ENCODE data around the gene LRP5.
"Not testable (repeated sequence)": the region's sequence is repeated elsewhere in the genome, so short reads cannot be mapped to it uniquely, and the experiment has no call there.

Gene LRP5

DNA sequence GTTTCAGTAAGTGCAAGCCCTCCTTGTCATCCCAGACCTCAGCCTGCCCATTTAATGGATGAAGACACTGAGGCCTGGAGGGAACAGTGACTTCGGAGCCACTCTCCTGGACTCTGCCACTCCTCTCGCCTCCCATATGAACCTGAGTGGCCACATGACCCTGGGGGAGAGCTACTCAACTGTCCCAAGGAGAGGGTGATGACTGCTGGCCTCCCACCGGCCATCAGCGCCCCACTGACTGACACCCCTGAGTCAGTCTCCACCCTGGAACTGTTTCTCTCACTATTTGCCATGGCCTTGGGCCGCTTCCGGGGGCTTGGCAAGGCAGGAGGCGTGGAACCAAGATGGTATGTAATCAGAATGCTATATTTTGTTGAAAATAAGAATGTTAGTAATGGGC is 17.1 kb downstream of the LRP5 start:
- DNase-seq (ENCODE audit: low spot score) = no peak

DNA sequence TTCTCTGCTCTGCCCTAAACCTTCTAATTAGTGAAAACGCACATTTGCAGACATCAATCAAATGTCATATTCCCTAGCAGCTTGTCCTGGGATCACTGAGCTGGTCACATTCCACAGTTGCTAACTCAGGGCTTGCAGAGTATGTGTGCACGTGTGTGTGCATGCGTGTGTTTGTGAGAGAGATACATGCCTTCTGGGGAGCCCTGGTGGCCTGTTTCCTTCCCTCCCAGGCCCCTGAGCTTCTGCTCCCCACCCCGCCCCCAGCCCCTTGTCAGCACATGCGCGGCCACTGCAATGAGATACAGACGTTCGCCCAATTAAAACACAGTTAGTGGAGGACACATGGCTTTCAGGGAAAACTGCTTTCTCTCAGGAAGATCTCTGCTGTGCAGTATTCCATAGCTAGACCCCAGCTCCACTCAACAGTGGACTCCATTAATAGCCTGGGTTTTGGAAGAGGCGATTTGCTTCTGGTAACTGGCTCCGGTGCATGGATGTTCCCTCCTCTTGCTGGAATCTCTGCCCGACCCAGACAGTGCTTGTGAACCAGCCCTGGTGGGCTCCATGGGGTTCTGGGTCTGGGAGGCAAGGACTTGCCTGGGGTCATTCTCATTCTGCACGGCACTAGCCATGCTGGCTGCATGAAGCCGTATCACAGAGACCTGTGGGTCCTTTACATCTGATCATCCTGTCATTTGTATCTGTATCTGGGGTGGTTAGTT is 17.7 kb downstream of the LRP5 start:
- DNase-seq (ENCODE audit: low spot score) = no peak

DNA sequence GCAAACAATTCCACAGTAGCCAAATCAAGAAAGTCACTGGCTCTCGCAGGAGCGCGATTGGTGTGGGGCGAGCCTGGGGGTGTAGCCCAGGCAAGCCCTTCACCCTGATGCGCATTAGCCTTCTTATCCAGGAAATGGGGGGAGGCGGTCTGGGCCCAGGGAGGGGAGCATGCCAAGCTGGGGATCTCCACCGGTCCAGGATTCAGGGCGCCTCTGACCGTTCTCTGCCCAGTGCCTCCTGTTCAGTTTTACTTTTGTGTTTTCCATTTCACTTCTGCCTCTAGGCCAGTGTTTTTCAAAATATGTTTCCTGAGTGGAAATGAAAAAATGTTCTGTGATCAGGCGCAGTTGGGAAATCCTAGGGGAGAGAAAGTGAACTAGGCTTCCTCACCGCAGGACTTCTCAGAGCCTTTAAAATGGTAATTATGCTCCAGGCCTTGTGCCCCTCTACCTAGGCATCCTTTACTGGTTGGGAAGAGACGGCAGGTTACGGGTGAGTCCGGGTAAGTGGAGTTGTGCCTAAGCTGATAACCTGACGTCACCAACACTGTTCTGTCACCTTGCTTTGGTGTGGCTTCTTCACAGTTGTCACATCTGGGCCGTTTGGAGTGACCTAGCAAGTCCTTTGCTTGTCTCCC is 18.4 kb downstream of the LRP5 start:
- no peak for DNase-seq (ENCODE audit: low spot score)

DNA sequence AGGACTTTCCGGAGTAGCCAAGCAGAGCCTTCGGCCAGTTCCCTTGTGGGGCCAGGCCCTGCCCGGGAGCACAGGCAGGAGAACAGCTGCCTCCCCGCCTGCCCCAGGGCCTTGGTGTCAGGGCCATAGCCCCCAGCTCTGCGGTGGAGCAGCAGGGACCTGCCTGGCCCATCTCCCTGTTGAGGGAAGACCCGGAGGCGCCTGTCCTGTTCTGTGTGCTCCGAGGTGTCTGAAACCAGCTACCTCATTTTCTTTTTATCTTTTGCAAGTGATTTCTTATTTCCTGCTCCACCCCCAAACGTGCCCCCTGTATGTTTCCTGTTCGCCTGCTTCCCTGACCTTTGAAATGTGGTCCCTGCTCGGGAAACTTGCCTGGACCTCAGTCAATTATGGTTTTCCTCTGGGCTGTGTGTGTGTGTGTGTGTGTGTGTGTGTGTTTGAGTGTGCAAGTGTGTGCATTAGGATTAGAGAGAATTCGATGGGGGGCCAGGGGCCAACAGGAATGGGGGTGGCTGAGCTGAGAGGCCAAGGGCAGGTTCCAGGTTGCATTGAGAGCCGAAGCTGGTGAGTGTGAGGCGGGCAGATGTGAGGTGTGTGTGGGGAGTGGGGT is 19.1 kb downstream of the LRP5 start:
- DNase-seq (ENCODE audit: low spot score) = no peak

DNA sequence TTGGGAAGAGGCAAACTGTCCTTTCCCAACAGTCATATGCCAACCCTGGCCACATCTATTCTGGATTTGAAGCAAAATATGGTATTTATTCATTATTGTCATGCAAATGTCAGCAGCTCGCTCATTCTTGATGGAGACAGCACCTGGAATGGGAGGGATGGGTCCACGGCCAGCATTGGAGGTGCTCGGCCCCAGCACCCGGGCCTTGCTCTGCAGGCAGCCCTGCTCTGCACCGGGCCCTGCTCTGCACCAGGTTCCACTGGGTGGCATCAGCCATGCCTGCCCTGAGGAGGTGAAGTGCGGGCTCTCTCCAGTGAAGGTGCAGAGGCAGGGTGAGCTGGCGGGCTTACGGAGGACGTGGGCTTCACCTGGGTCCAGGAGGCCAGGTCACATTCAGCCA is 19.8 kb downstream of the LRP5 start:
- no peak for DNase-seq (ENCODE audit: low spot score)

DNA sequence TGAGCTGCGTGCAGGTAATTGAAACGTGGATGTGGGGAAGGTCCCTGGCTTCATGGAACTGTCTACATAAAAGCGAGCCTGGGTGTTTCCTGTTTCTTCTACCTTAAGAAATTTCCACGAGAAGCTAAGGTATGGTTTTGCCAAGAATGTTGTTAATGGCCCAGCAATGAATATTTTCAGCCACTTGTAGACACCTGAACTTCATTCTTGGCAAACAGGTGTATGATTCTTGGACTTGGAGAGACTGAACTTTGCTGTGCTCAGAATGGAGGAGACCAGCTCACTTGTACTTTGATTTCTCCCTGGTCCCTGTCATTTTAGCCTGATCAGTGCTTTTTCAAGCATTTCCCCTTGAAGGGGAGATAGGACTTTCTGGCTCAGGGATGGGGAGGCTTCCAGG is 20.8 kb downstream of the LRP5 start:
- no peak for DNase-seq (ENCODE audit: low spot score)

DNA sequence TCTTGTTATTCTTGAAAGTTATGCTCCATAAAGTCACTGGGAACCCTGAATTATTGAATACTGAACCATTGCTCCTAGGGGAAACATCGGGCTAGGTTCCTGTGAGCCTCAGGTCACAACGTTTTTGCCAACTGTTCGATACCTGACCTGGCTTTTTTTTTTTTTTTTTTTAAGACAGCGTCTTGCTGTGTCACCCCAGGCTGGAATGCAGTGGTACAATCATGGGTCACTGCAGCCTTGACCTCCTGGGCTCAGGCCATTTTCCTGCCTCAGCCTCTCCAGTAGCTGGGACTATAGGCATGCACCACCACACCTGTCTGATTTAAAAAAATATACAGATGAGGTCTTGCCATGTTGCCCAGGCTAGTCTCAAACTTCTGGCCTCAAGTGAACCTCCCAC is 22.5 kb downstream of the LRP5 start:
- DNase-seq (ENCODE audit: low spot score) = no peak

DNA sequence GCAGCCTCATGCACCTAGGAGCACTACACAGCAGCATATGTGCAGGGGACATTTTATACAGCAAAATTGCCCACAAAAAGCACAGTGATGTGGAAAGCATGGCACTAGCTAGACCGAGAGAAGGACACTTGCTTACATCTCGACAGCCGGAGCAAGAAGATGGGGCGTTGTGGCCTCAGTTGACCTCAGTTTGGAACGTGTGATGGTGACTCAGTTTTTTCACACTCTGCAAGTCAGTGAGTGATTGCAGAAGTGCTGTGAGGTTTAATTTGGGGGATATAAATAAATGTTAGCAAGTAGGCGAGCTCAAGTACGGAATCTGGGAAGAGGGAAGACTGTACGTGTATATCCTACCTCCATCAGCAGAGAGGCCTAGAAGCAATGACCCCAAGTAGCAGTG is 23.3 kb downstream of the LRP5 start:
- DNase-seq (ENCODE audit: low spot score) = no peak

DNA sequence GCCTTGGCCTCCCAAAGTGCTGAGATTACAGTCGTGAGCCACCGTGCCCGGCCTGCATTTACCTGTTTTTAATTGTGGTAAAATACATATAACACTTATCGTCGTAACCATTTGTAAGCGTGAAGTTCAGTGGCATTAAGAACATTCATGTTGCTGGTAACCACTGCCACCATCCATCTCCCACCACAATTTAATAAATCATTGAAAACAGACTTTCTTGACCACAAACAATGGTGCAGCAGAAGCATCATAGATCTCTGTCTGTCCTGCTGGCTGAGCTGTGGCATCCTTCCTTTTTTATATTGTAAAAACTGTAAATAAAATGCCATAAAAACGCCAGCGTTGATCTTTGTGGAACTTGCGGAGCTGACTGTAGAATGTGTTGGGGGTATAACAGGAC is 24.3 kb downstream of the LRP5 start:
- no peak for DNase-seq (ENCODE audit: low spot score)

DNA sequence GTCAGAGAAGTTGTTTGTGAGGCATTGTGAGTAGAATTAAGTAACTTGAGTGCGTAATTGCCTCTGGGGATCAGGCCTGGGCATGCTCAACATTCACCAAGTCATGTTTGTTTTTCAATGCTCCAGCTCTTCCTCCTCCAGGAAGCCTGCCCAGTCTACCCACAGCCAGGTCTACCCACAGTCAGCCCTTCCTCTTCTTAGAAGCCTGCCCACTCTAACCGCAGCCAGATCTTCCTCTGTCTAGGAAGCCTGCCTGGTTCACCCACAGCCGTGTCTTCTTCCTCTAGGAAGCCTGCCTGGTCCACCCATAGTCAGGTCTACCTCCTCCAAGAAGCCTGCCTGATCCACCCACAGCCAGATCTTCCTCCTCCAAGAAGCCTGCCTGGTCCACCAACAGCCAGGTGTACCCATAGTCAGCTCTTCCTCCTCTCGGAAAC is 25.0 kb downstream of the LRP5 start:
- DNase-seq (ENCODE audit: low spot score) = no peak

DNA sequence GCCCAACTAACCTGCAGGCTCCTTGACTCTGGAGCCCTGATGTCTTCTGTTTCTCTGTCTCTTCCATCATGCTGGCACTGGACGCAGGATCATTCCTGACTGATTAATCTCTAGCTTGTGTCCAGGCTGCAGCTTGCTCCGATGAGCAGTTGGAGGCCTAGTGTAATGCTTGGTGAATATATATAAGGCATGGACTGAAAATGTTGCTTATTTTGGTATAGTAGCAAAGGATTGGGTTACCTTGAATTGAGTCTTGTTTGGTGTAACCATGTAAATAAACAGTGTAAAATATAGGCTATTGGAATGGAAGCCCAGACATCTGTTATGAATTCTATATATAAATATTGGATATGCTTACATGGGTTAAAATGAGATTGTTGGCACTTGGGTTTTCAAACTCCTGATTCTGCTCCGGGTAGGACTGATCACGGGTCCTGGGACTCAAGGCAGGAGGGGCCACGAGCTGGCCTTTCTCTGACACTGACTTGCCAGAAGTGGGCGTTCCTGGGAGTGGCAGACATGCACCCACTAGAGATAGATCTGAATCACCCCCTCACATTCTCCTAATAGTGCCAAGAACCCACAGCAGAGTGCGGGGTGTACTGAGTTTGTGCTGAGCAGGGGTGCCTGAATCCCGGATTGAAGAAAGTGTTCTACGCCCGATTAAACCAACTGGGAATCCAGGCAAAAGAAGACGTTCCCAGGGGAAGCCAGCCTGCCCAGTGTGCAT is 25.8 kb downstream of the LRP5 start:
- DNase-seq (ENCODE audit: low spot score) = no peak

DNA sequence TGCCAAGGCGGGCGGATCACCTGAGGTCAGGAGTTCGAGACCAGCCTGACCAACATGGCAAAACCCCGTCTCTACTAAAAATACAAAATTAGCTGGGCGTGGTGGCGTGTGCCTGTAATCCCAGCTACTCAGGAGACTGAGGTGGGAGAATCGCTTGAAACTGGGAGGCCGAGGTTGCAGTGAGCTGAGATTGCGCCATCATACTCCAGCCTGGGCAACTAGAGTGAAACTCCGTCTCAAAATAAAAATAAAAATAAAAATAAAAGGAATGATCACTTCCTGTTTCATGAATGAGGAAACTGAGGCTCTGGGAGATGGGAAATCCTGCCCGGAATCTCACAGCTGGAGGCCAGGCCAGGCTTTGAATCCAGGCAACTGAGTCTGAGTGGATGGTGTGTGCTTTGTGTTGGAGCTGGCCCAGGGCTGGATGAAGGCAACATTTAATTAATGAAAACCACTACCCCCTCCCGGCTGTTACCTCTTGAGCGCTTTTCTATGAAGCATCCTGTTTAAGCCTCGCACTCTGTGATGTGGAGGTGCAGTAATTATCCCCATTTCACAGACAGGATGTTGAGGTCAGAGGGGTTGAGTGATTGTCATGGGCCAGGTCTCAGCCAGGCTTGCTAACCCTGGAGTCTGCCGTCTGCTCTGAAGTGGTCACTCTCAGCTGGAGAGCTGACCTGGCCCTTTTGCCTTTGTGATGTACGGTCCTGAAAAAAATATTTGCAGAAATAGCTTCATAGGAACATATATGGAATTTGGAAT is 27.8 kb downstream of the LRP5 start:
- DNase-seq (ENCODE audit: low spot score) = no peak

DNA sequence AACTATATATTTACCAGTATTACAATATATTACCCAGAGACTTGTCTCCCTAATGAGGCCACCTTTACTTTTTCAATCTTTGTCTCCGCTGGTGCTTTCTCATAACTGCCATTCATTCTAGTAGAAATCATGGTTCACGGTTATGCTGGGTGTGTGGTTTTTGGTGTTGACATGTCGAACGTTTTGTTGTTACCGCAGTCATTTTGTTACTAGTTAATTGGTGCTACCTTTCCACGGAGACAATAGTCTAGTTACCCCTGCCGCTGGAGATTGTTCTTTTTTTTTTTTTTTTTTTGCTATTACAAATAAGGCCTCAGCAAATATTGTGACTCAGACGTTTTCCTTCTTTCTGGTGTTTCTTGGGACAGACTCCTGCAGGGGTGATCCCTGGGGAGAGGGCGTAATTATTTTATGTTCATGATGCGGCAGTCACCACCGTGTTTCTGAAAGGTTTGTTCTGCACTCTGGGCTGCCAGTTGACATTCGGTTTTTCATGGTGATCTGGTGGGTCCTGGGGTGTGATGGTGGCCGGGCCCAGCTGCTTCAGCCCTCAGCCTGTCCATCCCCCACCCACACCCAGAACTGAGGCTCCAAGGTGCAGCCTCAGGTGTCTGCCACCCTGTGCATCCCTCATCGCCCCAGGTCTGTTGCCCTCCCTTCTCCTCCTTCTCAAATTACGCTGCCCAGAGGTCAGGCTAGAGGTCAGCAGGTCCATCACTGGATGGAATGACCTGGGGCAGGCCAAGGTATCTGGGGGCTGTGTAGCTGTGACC is 28.6 kb downstream of the LRP5 start:
- DNase-seq (ENCODE audit: low spot score) = no peak

DNA sequence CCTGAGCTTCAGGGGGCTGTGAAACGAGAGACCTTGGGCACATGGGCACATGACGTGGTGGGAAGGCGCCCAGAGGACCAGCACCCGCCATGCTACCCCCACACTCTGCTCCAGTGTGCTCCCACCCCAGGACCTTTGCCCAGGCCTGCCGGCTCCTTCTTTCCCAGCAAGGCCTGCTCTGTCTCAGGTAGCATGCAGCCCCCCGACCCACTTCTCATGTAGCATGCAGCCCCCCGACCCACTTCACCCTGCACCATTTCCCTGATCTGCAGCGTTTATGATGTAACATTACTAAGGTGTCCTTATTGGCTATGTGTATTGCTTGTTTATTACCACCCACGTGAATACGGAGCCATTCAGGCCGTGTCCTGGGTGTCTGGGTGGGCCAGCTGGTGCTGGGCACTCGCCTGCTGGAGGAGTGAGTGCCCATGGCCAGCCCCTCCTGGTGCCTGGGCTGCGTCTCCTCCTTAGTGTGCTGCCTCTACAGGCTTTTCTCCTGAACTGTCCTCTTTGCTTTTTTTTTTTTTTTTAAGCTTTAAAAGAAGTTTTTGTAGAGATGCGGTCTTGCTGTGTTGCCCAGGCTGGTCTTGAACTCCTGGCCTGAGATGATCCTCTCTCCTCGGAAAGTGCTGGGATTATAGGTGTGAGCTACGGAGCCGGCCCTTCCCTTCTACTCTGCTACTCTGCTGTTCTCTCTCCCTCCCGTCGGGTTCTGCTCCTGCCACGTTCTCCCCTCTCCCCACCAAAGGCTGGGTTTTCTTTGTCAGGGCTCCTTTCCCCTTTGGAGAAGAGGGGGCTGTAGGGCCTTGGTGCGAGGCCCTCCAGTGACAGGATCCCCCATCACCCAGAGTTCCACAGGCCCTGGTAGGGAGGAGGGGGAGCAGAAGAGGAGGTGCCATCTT is 29.4 kb downstream of the LRP5 start:
- no peak for DNase-seq (ENCODE audit: low spot score)

DNA sequence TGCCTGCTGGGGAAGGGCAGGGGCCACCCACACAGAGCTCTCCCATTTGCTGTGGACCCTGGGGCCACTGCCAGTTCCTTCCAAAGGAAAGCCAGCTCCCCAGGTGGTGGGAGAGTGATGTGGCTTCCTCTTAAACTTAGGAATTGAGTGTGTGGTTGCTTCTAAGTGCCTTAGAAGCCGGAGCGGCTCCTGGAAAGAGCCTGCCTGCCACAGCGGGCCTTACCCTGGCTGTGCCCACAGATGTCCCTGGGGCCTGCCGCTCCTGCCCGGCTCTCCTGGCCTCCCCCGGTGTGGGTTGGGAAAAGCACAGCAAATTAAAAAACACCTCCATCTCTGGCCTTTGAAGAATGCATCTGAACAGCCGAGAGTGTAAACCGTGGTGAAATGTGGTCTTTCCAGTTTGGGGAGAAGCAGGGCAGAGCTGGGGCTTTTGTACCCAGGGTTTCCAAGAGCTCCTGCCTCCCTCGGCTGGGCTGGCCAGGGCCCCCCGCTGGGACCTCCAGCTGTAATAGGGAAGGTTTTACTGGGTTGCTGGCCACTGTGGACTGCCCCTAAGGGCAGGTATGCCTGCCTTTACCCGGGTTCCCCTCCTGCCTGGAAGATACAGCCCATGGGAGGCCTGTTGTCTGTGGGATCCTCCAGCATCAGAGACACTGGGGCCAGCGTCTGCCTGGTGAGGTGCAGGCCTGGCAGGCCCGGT is 30.2 kb downstream of the LRP5 start:
- no peak for DNase-seq (ENCODE audit: low spot score)

DNA sequence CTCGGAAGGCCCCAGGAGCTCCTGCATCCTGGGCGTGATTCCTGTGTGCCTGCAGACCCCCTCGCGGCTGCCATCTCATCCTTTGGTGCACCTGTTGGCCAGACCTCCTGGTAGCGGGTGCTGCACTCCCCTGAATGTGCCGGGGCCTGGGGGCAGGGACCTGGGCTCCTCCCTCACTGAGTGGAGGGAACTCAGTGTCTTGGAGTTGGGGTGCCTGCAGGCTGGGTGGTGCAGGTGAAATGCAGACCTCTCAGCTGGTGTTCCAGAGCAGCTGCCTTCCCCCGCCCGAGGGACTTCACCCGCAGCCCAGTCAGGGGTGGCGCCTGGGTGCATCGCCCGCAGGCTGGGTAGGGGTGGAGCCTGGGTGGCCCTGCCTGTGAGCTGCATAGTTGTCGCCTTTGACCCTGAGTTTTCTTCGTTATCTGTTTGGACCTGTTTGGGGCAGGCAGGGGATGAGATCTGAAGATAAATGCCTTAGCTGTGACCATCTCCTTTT is 31.4 kb downstream of the LRP5 start:
- no peak for DNase-seq (ENCODE audit: low spot score)

DNA sequence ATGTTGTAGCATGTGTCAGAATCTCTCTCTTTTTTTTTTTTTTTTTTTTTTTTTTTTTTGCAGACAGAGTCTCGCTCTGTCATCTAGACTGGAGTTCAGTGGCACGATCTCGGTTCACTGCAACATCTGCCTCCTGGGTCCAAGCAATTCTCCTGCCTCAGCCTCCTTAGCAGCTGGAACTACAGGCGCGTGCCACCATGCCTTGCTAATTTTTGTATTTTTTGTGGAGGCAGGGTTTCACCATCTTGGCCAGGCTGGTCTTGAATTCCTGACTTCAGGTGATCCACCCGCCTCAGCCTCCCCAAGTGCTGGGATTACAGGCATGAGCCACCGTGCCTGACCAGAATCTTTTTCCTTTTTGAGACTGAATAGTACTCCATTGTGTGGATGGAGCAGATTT is 32.4 kb downstream of the LRP5 start:
- DNase-seq (ENCODE audit: low spot score) = not testable (repeated sequence)

DNA sequence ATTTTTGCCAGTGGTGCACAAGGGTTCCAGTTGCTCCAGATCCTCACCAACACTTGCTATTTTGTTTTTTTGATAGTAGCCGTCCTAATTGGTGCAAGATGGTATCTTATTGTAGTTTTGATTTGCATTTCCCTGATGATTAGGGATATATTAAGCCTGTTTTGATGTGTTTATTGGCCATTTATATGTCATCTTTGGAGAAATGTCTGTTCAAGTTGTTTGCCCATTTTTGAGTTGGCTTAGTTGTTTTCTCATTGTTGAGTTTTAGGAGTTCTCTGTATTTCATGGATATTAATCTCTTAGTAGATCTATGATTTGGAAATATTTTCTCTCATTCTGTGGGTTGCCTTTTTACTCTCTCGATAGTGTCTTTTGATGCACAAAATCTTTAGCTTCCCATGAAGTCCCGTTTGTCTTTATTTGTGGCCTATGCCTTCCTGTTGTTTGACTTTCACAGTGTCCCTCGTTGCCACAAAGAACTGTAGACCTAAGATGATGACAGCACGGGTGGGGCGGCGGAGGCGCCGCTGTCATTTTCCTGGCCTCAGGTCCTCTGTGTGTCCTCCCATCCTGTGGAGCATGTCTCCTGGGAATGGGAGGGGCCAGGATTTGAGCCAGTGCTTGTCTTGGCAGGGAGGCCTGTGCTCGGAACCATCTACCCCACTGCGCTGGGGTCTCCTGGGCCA is 33.5 kb downstream of the LRP5 start:
- DNase-seq (ENCODE audit: low spot score) = no peak

DNA sequence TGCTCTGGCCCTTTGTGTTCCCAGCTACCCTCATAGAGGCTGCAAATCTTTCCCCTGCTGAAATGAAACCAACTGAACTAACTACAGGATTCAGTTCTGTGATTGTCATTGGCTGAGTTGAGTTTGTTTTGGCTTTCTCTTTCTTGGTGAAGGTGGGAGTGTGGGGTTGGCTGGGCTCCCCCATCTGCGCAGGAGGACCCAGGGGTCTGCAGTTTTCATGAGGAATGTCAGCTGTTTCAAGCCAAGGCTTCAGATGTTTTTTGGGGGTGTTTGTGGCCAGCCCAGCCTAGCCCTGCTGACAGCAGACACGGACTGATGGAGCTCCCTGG is 34.0 kb downstream of the LRP5 start:
- DNase-seq (ENCODE audit: low spot score) = no peak
